HEK293T (cell line): ENCODE measurements around the gene UNKL.

ENCODE experiments used
- BHLHE40 ChIP-seq: fragments of 450-650 bp; IDR thresholded peaks from 2 replicates; pipeline ENCODE4 v1.6.1; 2016; ENCODE audit warnings: mild to moderate bottlenecking, moderate library complexity, borderline replicate concordance
- FOXM1 ChIP-seq: fragments of 450-650 bp; IDR thresholded peaks from 2 replicates; pipeline ENCODE4 v1.6.1; 2017; ENCODE audit warnings: mild to moderate bottlenecking, borderline replicate concordance
- HDGF ChIP-seq: fragments of 450-650 bp; IDR thresholded peaks from 2 replicates; pipeline ENCODE4 v1.6.1; 2017; ENCODE audit warnings: antibody characterized with exemption, borderline replicate concordance
- SP1 ChIP-seq: fragments of 450-650 bp; IDR thresholded peaks from 2 replicates; pipeline ENCODE4 v1.6.1; 2017
- SUZ12 ChIP-seq: fragments of 450-650 bp; IDR thresholded peaks from 2 replicates; pipeline ENCODE4 v1.6.1; 2016; ENCODE audit warnings: mild to moderate bottlenecking
- ZNF384 ChIP-seq: fragments of 450-650 bp; IDR thresholded peaks from 2 replicates; pipeline ENCODE4 v1.6.1; 2016
- TF ChIP-seq, protein P1 (sequence below): fragments of 450-650 bp; IDR thresholded peaks from 2 replicates; pipeline ENCODE4 v1.6.1; 2016

DNA sequence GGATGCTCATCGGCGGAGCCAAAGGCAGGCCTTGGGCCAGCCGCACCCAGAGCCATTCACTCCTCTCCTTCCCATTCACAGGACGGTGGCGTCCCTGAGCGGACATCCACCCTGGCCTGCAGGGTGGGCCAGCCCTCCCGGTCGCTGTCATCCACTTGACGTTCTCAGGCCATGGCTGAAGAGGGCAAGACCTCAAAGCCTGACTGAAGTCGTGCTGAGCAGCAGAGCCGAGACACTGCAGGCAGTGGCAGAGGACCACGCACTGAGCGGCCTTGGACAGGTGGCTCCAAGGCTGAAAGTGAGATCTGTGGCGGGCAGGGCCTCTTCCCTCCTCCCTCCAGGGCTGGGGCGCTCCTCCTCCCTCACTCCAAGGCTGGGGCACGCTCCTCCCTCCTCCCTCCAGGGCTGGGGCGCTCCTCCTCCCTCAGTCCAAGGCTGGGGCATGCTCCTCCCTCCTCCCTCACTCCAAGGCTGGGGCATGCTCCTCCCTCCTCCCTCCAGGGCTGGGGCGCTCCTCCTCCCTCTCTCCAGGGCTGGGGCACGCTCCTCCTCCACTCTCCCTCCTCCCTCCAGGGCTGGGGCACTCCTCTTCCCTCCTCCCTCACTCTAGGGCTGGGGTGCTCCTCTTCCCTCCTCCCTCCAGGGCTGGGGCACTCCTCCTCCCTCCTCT lies 38.6 kb downstream of the UNKL start:
- TF ChIP-seq, protein P1, sequence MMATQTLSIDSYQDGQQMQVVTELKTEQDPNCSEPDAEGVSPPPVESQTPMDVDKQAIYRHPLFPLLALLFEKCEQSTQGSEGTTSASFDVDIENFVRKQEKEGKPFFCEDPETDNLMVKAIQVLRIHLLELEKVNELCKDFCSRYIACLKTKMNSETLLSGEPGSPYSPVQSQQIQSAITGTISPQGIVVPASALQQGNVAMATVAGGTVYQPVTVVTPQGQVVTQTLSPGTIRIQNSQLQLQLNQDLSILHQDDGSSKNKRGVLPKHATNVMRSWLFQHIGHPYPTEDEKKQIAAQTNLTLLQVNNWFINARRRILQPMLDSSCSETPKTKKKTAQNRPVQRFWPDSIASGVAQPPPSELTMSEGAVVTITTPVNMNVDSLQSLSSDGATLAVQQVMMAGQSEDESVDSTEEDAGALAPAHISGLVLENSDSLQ = no peak
- TF ChIP-seq SP1 (no peak), SUZ12 (no peak), ZNF384 (no peak), BHLHE40 (no peak), HDGF (no peak), FOXM1 (no peak)
